ENCODE results near the gene UNC93A.

DNA sequence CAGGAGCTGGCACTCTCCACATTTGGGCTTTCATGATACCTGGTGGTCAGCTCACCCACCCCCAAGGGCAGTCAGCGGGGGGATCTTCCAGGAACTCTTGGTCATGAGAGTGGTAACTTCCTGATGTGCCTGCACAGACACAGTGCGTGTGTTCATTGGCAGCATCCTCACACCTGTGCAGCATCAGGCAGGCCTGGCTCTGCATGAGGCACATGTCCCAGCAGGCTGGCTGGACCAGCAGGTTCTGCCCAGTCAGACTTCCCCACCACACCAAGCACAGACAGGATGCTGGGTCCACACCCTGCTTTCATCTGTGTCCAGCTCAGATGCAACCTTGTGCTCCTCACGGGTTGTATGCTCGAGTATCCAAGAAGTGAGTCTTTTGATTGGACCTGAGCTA lies 15.7 kb upstream of the UNC93A start:
- TF ChIP-seq, protein P1, sequence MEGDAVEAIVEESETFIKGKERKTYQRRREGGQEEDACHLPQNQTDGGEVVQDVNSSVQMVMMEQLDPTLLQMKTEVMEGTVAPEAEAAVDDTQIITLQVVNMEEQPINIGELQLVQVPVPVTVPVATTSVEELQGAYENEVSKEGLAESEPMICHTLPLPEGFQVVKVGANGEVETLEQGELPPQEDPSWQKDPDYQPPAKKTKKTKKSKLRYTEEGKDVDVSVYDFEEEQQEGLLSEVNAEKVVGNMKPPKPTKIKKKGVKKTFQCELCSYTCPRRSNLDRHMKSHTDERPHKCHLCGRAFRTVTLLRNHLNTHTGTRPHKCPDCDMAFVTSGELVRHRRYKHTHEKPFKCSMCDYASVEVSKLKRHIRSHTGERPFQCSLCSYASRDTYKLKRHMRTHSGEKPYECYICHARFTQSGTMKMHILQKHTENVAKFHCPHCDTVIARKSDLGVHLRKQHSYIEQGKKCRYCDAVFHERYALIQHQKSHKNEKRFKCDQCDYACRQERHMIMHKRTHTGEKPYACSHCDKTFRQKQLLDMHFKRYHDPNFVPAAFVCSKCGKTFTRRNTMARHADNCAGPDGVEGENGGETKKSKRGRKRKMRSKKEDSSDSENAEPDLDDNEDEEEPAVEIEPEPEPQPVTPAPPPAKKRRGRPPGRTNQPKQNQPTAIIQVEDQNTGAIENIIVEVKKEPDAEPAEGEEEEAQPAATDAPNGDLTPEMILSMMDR (IDR thresholded peaks at IDR 0.05) = no peak
- TF ChIP-seq EP300 (IDR thresholded peaks at IDR 0.05) = no peak
